HCT116 (cell line): ENCODE results near the gene C15orf40. TPM values are rescaled to one million over a fixed set of nuclear protein-coding genes. Genes with fewer than 3 reads are reported as not detected.

Source experiments
- ATAC-seq: fragments of 200-7000 bp; cut with Tn5 transposase; 2 replicates; pipeline ENCODE4 v1.9.1; 2020; ENCODE audit warnings: mild to moderate bottlenecking, moderate library complexity
- BruUV-seq: library from RNA; stranded (reverse); fragments of 400-500 nt; replicated peaks from 2 replicates; lab custom pipeline; 2021; lab: Mats Ljungman, UMichigan
- CTCF ChIA-PET: fragments of 300-600 bp; sonication (Branson Sonifier 250); formaldehyde crosslinking; loops from one replicate; lab custom pipeline; 2021; ENCODE audit warnings: antibody characterized with exemption; lab: Charles Lee
- POLR2A ChIA-PET: fragments of 300-600, 350-600 bp; sonication (Branson Sonifier 250); formaldehyde crosslinking; loops from one replicate; lab custom pipeline; 2021; ENCODE audit warnings: antibody characterized with exemption; lab: Charles Lee
- RAD21 ChIA-PET, 2 experiments: fragments of 300-600 bp; sonication (Branson Sonifier 250); formaldehyde crosslinking; loops; one replicate each; lab custom pipeline; 2023; ENCODE audit warnings: low total read pairs in 2 of 2; ENCODE audit not compliant: uncharacterized antibody in 2 of 2, unreplicated experiment in 2 of 2, low non-redundant PET in 1 of 2; lab: Charles Lee
- DNase-seq: peaks from one replicate; pipeline ENCODE4 v3.0.0-alpha.2; 2010; ENCODE audit warnings: low read depth, low spot score
- H2AFZ ChIP-seq: fragments of 200-600 bp; shearing (Covaris generic), sonication (generic); 2 replicates; pipeline ENCODE4 v1.6.1; 2017; ENCODE audit warnings: low read depth, mixed run types, mixed read lengths, antibody characterized with exemption, low read length; ENCODE audit not compliant: poor library complexity, severe bottlenecking
- H3K27ac ChIP-seq: 2 replicates; pipeline ENCODE4 v1.5.1; 2012; ENCODE audit warnings: low read depth, low read length
- H3K27me3 ChIP-seq: fragments of 200-600 bp; sonication (generic); 2 replicates; pipeline ENCODE4 v1.6.1; 2016; ENCODE audit warnings: mixed run types, low read length, mixed read lengths; ENCODE audit not compliant: insufficient read depth
- H3K36me3 ChIP-seq, 2 experiments: fragments of 200-500 bp in 1 of 2; fragments of 200-600 bp in 1 of 2; sonication (Bioruptor generic) in 1 of 2; sonication (generic) in 1 of 2; 2 replicates each; pipeline versions ENCODE4 v1.5.1 to v1.6.1; 2014 to 2016; ENCODE audit warnings: low read length in 2 of 2, inconsistent platforms in 1 of 2, mixed read lengths in 1 of 2, mixed run types in 1 of 2; ENCODE audit not compliant: insufficient read depth in 2 of 2, control insufficient read depth in 1 of 2
- H3K4me1 ChIP-seq, 2 experiments: fragments of 200-600 bp in 1 of 2; sonication (generic) in 1 of 2; 2 replicates each; pipeline versions ENCODE4 v1.5.1 to v1.6.1; 2012 to 2017; ENCODE audit warnings: low read length in 2 of 2, inconsistent platforms in 1 of 2, mild to moderate bottlenecking in 1 of 2, mixed read lengths in 1 of 2, mixed run types in 1 of 2, moderate library complexity in 1 of 2; ENCODE audit not compliant: insufficient read depth in 2 of 2, control insufficient read depth in 1 of 2
- H3K4me2 ChIP-seq: fragments of 200-600 bp; sonication (generic); 2 replicates; pipeline ENCODE4 v1.6.1; 2017; ENCODE audit warnings: mixed run types, low read length, mixed read lengths
- H3K4me3 ChIP-seq, 2 experiments: fragments of 200-600 bp in 1 of 2; sonication (generic) in 1 of 2; replicated peaks in 1 of 2; 2 replicates each; pipeline ENCODE4 v1.5.1; 2011 to 2016; ENCODE audit warnings: low read length in 2 of 2, control low read depth in 1 of 2, low read depth in 1 of 2, mild to moderate bottlenecking in 1 of 2, mixed read lengths in 1 of 2, mixed run types in 1 of 2
- H3K79me2 ChIP-seq: fragments of 200-600 bp; sonication (generic); 2 replicates; pipeline ENCODE4 v1.6.1; 2017; ENCODE audit warnings: mild to moderate bottlenecking, mixed run types, low read length, moderate library complexity, mixed read lengths; ENCODE audit not compliant: insufficient read depth
- H3K9ac ChIP-seq: fragments of 200-600 bp; sonication (generic); 2 replicates; pipeline ENCODE4 v1.6.1; 2016; ENCODE audit warnings: low read length, mixed read lengths
- H3K9me2 ChIP-seq: fragments of 200-600 bp; sonication (generic), shearing (Covaris generic); 2 replicates; pipeline ENCODE4 v1.6.1; 2017; ENCODE audit warnings: mixed run types, mild to moderate bottlenecking, moderate library complexity; ENCODE audit not compliant: insufficient read depth
- H3K9me3 ChIP-seq, 2 experiments: fragments of 200-500 bp in 1 of 2; fragments of 200-600 bp in 1 of 2; sonication (Bioruptor generic) in 1 of 2; sonication (generic) in 1 of 2; 2 replicates each; pipeline ENCODE4 v1.6.1; 2014 to 2017; ENCODE audit warnings: low read length in 2 of 2, mixed read lengths in 2 of 2, inconsistent platforms in 1 of 2, low read depth in 1 of 2, mild to moderate bottlenecking in 1 of 2, mixed run types in 1 of 2, moderate library complexity in 1 of 2; ENCODE audit not compliant: control insufficient read depth in 1 of 2, insufficient read depth in 1 of 2
- H4K20me1 ChIP-seq: fragments of 200-600 bp; sonication (generic), shearing (Covaris generic); 2 replicates; pipeline ENCODE4 v1.6.1; 2017; ENCODE audit warnings: mixed run types, mild to moderate bottlenecking, moderate library complexity; ENCODE audit not compliant: insufficient read depth
- CBX3 ChIP-seq: IDR thresholded peaks from 2 replicates; pipeline ENCODE4 v1.6.1; 2012; ENCODE audit warnings: low read depth
- EGR1 ChIP-seq: IDR thresholded peaks from 2 replicates; pipeline ENCODE4 v1.6.1; 2012; ENCODE audit warnings: low read depth
- EZH2 ChIP-seq: fragments of 200-600 bp; sonication (generic); IDR thresholded peaks from 2 replicates; pipeline ENCODE4 v1.6.1; 2017; ENCODE audit warnings: antibody characterized with exemption, mixed run types
- EZH2phosphoT487 ChIP-seq: fragments of 200-600 bp; IDR thresholded peaks from 2 replicates; pipeline ENCODE4 v1.6.1; 2018; ENCODE audit warnings: antibody characterized with exemption, borderline replicate concordance
- JUND ChIP-seq: IDR thresholded peaks from 2 replicates; pipeline ENCODE4 v1.6.1; 2012
- POLR2AphosphoS5 ChIP-seq: IDR thresholded peaks from 2 replicates; pipeline ENCODE4 v1.6.1; 2011; ENCODE audit warnings: mild to moderate bottlenecking, low read depth, low read length, moderate library complexity
- RAD21 ChIP-seq: IDR thresholded peaks from 2 replicates; pipeline ENCODE4 v1.6.1; 2012; ENCODE audit warnings: low read depth, mild to moderate bottlenecking
- SIN3A ChIP-seq: IDR thresholded peaks from 2 replicates; pipeline ENCODE4 v1.6.1; 2012; ENCODE audit warnings: low read depth
- TCF7L2 ChIP-seq: IDR thresholded peaks from 2 replicates; pipeline ENCODE4 v1.7.0; 2011; ENCODE audit warnings: borderline replicate concordance, inconsistent platforms; ENCODE audit not compliant: insufficient read depth, insufficient read length; ENCODE audit errors: extremely low read depth
- YY1 ChIP-seq: IDR thresholded peaks from 2 replicates; pipeline ENCODE4 v1.6.1; 2011; ENCODE audit warnings: low read length, low read depth, moderate library complexity, mild to moderate bottlenecking; ENCODE audit not compliant: insufficient replicate concordance; ENCODE audit errors: extremely low read depth
- intact Hi-C: fragments of 100-400 bp; cut with micrococcal nuclease; formaldehyde crosslinking; loops from 2 replicates; pipeline ENCODE4 v1.10.0; 2022
- total RNA-seq: library from RNA; stranded (reverse); gene quantifications from one replicate; pipeline ENCODE4 v1.2.1, GENCODE V29; 2021; ENCODE audit not compliant: unreplicated experiment
- TF ChIP-seq, protein P1 (sequence below): IDR thresholded peaks from 2 replicates; pipeline ENCODE4 v1.6.1; 2012
- TF ChIP-seq, protein P2 (sequence below): IDR thresholded peaks from 2 replicates; pipeline ENCODE4 v1.6.1; 2012
- TF ChIP-seq, protein P3 (sequence below): IDR thresholded peaks from 2 replicates; pipeline ENCODE4 v1.6.1; 2012; ENCODE audit warnings: low read depth

The C15orf40 gene
- total RNA-seq, 1 experiment from 2014 or later, result 26.0 TPM

DNA sequence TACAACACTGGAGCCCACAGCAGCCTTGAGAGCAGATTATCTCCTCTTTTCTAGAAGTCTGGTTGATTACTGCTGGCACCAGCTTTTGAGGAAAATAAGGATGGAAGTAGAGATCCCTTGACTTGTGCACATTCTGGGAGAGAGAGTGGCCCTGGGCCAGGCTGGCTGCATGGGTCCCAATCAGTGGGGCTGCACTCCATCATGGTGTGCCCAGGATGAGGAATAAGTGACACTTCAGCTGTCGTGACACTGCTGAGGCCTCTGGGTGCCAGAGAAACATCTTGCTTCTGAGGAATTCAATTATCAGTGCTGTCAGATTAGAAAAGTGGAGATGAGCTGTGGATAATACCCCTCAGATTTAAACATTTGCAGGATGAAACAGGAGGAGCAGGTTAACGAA, 16.4 kb downstream of the C15orf40 start:
- Histone ChIP-seq H3K27me3 (no peaks in the 10 kb centered on the region), H3K9me2 (no peaks in the 10 kb centered on the region), H3K9ac (no peak overlapping the region), H3K27ac (no peak overlapping the region), H2AFZ (no peak overlapping the region), H3K4me3 (no peak overlapping the region), H3K4me2 (no peak overlapping the region), H3K79me2 (peaks cover 3% of the 10 kb centered on the region; the same call in 1 of the 2 replicates), H3K4me1 (peaks cover 0 to under 1% of the 10 kb centered on the region in 2 experiments; a peak in 1 of 4 replicates), H3K36me3 (0 out of 4 replicates have a peak, but pooled peaks cover 3 to 5% of the 10 kb centered on the region in 2 experiments), H3K9me3 (no peaks in the 10 kb centered on the region), H4K20me1 (no peaks in the 10 kb centered on the region)
- BruUV-seq, result no TSS peak
- TF ChIP-seq EGR1 (no peak), JUND (no peak), POLR2AphosphoS5 (no peak), YY1 (no peak), TCF7L2 (no peak), CBX3 (no peak), RAD21 (no peak), SIN3A (no peak), EZH2 (no peak), EZH2phosphoT487 (no peak)
- TF ChIP-seq, protein P1, sequence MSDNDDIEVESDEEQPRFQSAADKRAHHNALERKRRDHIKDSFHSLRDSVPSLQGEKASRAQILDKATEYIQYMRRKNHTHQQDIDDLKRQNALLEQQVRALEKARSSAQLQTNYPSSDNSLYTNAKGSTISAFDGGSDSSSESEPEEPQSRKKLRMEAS, result no peak
- TF ChIP-seq, protein P2, sequence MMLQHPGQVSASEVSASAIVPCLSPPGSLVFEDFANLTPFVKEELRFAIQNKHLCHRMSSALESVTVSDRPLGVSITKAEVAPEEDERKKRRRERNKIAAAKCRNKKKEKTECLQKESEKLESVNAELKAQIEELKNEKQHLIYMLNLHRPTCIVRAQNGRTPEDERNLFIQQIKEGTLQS, result no peak
- TF ChIP-seq, protein P3, sequence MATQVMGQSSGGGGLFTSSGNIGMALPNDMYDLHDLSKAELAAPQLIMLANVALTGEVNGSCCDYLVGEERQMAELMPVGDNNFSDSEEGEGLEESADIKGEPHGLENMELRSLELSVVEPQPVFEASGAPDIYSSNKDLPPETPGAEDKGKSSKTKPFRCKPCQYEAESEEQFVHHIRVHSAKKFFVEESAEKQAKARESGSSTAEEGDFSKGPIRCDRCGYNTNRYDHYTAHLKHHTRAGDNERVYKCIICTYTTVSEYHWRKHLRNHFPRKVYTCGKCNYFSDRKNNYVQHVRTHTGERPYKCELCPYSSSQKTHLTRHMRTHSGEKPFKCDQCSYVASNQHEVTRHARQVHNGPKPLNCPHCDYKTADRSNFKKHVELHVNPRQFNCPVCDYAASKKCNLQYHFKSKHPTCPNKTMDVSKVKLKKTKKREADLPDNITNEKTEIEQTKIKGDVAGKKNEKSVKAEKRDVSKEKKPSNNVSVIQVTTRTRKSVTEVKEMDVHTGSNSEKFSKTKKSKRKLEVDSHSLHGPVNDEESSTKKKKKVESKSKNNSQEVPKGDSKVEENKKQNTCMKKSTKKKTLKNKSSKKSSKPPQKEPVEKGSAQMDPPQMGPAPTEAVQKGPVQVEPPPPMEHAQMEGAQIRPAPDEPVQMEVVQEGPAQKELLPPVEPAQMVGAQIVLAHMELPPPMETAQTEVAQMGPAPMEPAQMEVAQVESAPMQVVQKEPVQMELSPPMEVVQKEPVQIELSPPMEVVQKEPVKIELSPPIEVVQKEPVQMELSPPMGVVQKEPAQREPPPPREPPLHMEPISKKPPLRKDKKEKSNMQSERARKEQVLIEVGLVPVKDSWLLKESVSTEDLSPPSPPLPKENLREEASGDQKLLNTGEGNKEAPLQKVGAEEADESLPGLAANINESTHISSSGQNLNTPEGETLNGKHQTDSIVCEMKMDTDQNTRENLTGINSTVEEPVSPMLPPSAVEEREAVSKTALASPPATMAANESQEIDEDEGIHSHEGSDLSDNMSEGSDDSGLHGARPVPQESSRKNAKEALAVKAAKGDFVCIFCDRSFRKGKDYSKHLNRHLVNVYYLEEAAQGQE, result no peak
- CTCF ChIA-PET, result interaction anchor here (1.3 to 1.7 kb wide), 3 partner anchors 16 to 146 kb away, joined by 3 to 4 read pairs (median 3); partner anchors contain the start of gene C15orf40
- no peak for DNase-seq
- intact Hi-C loops, result no loop called here
- no peak for ATAC-seq
- POLR2A ChIA-PET, result no interaction called here
- RAD21 ChIA-PET, result no interaction called here
